IPS-15b (cell line): ENCODE measurements around the gene FOXR1.
A peak's percentile ranks its signal among the peaks of the same experiment; 100 is the strongest.
"Not testable (repeated sequence)": the region's sequence is repeated elsewhere in the genome, so short reads cannot be mapped to it uniquely, and the experiment has no call there.

Source experiments
- H3K27me3 ChIP-seq: one replicate; pipeline ENCODE4 v1.6.1; 2013; ENCODE audit warnings: low read length; ENCODE audit not compliant: control insufficient read depth, insufficient read depth
- H3K36me3 ChIP-seq: one replicate; pipeline ENCODE4 v1.6.1; 2013; ENCODE audit warnings: low read length; ENCODE audit not compliant: control insufficient read depth, insufficient read depth
- H3K4me1 ChIP-seq: one replicate; pipeline ENCODE4 v1.6.1; 2013; ENCODE audit warnings: mild to moderate bottlenecking, low read length; ENCODE audit not compliant: control insufficient read depth, insufficient read depth
- H3K4me3 ChIP-seq: one replicate; pipeline ENCODE4 v1.5.1; 2013; ENCODE audit warnings: low read depth, low read length
- H3K9ac ChIP-seq: one replicate; pipeline ENCODE4 v1.6.1; 2013; ENCODE audit warnings: low read depth, mild to moderate bottlenecking, low read length
- H3K9me3 ChIP-seq: one replicate; pipeline ENCODE4 v1.6.1; 2013; ENCODE audit warnings: mild to moderate bottlenecking, low read length; ENCODE audit not compliant: control insufficient read depth, insufficient read depth

FOXR1 gene

GRCh38 chr11:118930094-118930712 lies 41.4 kb upstream of the FOXR1 start:
- Histone ChIP-seq H3K36me3 (no peaks in the 10 kb centered on the region), H3K9ac (peak overlapping the region; percentile 74), H3K4me1 (peaks cover 10% of the 10 kb centered on the region), H3K9me3 (no peaks in the 10 kb centered on the region), H3K4me3 (peak overlapping the region; percentile 93), H3K27me3 (peaks cover 15% of the 10 kb centered on the region)

DNA sequence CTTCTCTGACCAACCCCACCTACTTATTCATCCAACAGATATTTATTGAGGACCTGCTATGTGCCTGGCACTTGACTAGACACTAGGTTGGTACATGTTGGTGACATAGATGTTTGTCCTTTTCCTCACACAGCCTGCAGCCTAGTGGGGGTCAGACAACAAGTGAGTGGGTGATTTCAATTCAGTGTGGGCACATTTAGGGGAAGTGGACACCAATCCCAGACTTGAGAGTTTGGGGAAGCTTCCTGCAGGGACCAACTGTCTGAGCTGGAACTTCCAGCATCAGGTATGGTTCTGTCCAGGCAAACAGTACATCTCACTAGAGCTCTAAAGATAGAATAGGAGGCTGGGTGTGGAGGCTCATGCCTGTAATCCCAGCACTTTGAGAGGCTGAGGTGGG lies 40.0 kb upstream of the FOXR1 start:
- H3K9me3 ChIP-seq: no peaks in the 10 kb centered on the region
- no peak overlapping the region for H3K4me3 ChIP-seq
- H3K27me3 ChIP-seq: peaks cover 15% of the 10 kb centered on the region
- H3K9ac ChIP-seq: no peak overlapping the region
- H3K4me1 ChIP-seq: peaks cover 7% of the 10 kb centered on the region
- no peaks in the 10 kb centered on the region for H3K36me3 ChIP-seq

DNA sequence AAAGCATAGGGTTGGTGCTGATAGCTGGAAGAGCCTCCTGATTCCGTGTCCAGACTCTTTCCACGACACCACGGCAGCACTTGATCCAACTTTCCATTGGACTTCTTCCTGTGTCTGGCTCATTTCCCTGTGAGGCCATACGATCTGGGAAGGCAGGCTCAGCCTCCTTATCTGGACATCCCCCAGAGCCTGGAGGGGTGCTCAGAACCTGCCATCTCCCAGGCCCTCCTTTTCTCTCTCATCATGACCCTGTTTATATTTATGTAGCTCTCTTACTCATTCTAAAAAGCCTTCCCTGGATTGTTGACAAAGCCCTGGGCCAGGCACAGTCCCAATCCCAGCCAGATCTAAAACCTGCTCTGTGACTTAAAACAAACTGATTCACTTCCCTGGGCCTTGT lies 38.1 kb upstream of the FOXR1 start:
- Histone ChIP-seq H3K9ac (no peak overlapping the region), H3K36me3 (no peaks in the 10 kb centered on the region), H3K4me1 (peaks cover 4% of the 10 kb centered on the region), H3K9me3 (no peaks in the 10 kb centered on the region), H3K27me3 (peaks cover 10% of the 10 kb centered on the region), H3K4me3 (no peak overlapping the region)

DNA sequence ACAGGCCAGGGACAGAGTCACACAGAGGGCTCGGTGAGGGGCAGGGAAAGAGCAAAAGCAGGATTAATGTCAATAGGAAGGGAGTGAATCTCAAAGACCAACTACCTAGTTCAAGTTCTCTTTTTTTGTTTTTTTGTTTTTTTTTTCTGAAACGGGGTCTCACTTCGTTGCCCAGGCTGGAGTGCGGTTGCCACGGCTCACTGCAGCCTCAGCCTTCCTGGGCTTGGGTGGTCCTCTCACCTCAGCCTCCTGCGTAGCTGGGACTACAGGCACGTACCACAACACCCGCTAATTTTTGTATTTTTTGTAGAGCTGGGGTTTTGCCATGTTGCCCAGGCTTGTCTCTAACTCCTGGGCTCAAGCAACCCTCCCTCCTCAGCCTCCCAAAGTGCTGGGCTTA lies 36.2 kb upstream of the FOXR1 start:
- Histone ChIP-seq H3K4me1 (peaks cover 12% of the 10 kb centered on the region), H3K9ac (no peak overlapping the region)

DNA sequence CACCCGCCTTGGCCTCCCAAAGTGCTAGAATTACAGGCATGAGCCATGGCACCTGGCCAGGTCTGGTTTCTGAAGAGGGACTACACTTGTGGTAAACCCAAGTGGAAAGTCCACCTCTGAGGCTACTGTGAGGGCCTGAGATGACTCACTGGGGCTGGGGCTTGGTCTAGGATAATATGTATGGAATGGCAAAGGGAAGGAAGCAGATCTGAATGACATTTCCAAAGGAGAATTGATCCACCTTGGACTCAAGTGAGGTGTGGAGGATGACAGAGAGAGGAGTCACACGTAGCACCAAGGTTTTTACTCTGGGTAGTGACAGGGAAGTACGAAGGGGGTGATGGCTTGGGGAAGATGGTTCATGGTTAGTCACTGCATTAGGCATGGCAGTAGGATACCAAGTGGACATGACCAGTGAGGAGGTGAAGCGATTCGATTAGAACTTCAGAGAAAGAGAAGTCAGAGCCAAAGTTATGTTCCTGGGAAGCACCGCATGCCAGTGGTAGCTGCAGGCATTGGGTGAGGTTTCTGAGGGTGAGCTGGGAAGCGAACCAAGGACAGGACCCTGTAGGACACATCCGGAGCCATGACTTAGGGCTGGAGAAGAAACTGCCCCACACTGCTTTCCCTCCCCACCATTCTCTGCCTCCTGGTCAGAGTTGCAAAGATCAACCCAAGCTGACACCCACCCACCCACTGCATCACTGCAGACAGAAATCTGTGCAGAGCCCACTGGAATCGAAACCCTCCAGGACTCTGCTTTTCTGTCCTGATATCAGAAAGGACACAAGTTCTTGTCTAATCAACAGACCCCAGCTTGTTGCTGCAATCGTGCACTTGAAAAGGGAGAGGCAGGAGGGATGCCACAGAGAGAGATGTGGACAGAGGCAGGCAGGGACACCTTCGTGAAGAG lies 32.8 kb upstream of the FOXR1 start:
- Histone ChIP-seq H3K4me1 (peaks cover 12% of the 10 kb centered on the region), H3K36me3 (no peaks in the 10 kb centered on the region), H3K9ac (no peak overlapping the region), H3K4me3 (no peak overlapping the region), H3K9me3 (no peaks in the 10 kb centered on the region), H3K27me3 (peaks cover 3% of the 10 kb centered on the region)

More for the DNA sequence above, 36.2 kb upstream of the FOXR1 start:
- H3K9me3 ChIP-seq: no peaks in the 10 kb centered on the region
- H3K4me3 ChIP-seq: no peak overlapping the region
- no peaks in the 10 kb centered on the region for H3K36me3 ChIP-seq
- peaks cover 12% of the 10 kb centered on the region for H3K27me3 ChIP-seq

- Histone ChIP-seq H3K4me1 (peaks cover 12% of the 10 kb centered on the region), H3K36me3 (no peaks in the 10 kb centered on the region), H3K4me3 (no peak overlapping the region), H3K9ac (peak overlapping the region; percentile 16), H3K9me3 (no peaks in the 10 kb centered on the region), H3K27me3 (peaks cover 3% of the 10 kb centered on the region)
Measured at GRCh38 chr11:118939404-118939915, 32.1 kb upstream of the FOXR1 start.

DNA sequence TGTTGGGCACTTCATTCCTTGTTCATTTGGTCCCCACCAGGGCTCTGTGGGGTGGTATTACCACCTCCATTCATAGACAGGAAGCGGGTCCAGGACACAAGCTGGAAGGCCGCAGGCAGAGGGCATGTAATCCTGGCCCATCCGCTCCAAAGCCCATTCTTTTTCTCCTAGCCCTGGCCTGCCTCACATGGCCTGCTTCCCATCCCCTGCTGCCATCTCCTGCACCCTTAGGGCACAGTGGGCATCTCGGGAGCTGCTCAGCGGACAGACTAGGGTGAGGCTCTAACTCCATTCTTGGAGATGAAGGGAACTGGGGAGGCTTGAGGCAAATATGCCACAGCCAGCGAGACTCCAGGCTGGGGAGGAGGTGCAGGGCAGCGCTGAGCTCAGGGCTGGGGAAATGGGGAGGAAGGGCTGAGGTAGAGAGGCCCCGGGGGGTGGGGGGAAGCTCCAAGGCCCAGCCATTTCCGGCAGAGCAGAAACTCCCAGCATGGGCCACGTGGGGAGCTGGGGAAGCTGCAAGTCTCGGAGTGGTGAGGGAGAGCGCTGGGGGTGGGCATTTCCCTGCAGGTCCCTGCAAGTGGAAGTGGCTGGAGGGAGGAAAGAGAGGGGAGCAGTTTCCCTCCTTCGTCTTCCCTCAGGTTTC lies 31.5 kb upstream of the FOXR1 start:
- no peaks in the 10 kb centered on the region for H3K9me3 ChIP-seq
- peak overlapping the region; percentile 16 for H3K9ac ChIP-seq
- H3K36me3 ChIP-seq: no peaks in the 10 kb centered on the region
- peaks cover 3% of the 10 kb centered on the region for H3K27me3 ChIP-seq
- H3K4me3 ChIP-seq: peak overlapping the region; percentile 8
- H3K4me1 ChIP-seq: peaks cover 12% of the 10 kb centered on the region

GRCh38 chr11:118947091-118947490 lies 24.5 kb upstream of the FOXR1 start:
- H3K27me3 ChIP-seq: no peaks in the 10 kb centered on the region
- no peaks in the 10 kb centered on the region for H3K9me3 ChIP-seq
- no peaks in the 10 kb centered on the region for H3K36me3 ChIP-seq
- H3K4me3 ChIP-seq: no peak overlapping the region
- no peaks in the 10 kb centered on the region for H3K4me1 ChIP-seq
- H3K9ac ChIP-seq: no peak overlapping the region

DNA sequence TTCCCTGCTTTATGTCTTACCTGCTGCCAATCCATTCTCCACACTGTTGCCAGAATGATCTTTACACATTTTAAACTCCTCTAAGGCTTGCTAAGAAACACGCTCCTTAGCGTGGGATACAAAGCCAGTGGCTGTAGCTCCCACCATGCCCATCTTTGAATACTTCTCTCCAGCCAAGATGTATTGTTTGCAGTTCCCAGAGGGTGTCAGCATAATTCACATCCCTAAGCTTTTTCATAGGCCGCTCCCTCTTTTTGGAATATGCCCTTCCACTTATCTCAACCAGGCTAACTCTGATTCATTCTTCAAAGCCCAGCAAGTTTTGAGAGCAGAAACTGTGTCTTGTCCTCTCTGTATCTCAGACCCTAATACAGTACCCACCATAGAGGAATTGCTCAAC lies 23.6 kb upstream of the FOXR1 start:
- no peak overlapping the region for H3K4me3 ChIP-seq
- H3K9me3 ChIP-seq: no peaks in the 10 kb centered on the region
- H3K4me1 ChIP-seq: no peaks in the 10 kb centered on the region
- H3K36me3 ChIP-seq: no peaks in the 10 kb centered on the region
- no peak overlapping the region for H3K9ac ChIP-seq
- no peaks in the 10 kb centered on the region for H3K27me3 ChIP-seq

GRCh38 chr11:118953265-118953664 lies 18.3 kb upstream of the FOXR1 start:
- H3K4me3 ChIP-seq: no peak overlapping the region
- no peaks in the 10 kb centered on the region for H3K36me3 ChIP-seq
- H3K9me3 ChIP-seq: no peaks in the 10 kb centered on the region
- H3K4me1 ChIP-seq: no peaks in the 10 kb centered on the region
- H3K27me3 ChIP-seq: no peaks in the 10 kb centered on the region
- H3K9ac ChIP-seq: no peak overlapping the region

- not testable (repeated sequence) for H3K27me3 ChIP-seq, H3K9me3 ChIP-seq, H3K4me3 ChIP-seq, H3K4me1 ChIP-seq, H3K9ac ChIP-seq, H3K36me3 ChIP-seq
Measured at GRCh38 chr11:118953976-118954375, 17.6 kb upstream of the FOXR1 start.
